Measurements from ENCODE around the gene TBX15. TPM values are rescaled to one million over a fixed set of nuclear protein-coding genes. Genes with fewer than 3 reads are reported as not detected.

The TBX15 gene
- total and polyA plus RNA-seq, 2 donors: 0.19 to 0.48 TPM

DNA sequence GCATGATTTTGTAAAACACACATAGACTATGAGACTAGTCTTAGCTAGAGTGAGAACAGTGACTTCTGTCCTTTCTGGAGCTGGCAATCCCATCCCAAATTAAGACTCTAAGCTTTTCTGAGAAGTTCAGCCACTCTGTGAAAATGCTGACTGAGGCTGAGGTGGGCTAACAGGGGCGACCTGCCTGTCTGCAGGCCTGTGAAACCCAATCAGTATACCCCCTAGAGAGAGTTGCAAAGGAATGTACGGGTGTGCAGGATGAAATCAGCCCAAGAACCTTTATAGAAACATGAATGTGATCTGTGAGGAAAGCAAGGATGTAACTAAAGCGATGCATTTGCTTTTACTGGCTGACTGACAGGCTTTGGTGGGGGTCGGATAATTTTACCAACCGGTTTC, 16.0 kb upstream of the TBX15 start:
- DNase-seq (ENCODE audit: low read depth in 6 of 9, low spot score in 9 of 9): no peak
- 27% methylated on average over 5 of the region's 5 CpGs for WGBS
- H3K27me3 ChIP-seq (ENCODE audit: control insufficient read depth in 2 of 2, insufficient read depth in 1 of 2, low read length in 1 of 2): peaks cover 78 to 100% of the 10 kb centered on the region in 2 donors
- no peak overlapping the region for H3K27ac ChIP-seq (ENCODE audit: low read depth in 1 of 2, low read length in 1 of 2)
- peaks cover 0 to 4% of the 10 kb centered on the region in 2 donors for H3K9me3 ChIP-seq (ENCODE audit: control insufficient read depth in 2 of 2, insufficient read depth in 1 of 2, low read length in 1 of 2)
- H3K4me3 ChIP-seq (ENCODE audit: low read length in 2 of 2): no peak overlapping the region
- peaks cover 0 to 11% of the 10 kb centered on the region in 2 donors for H3K4me1 ChIP-seq (ENCODE audit: control insufficient read depth in 2 of 2, insufficient read depth in 2 of 2, low read length in 2 of 2)
- no peaks in the 10 kb centered on the region for H3K36me3 ChIP-seq (ENCODE audit: control insufficient read depth in 2 of 2, insufficient read depth in 2 of 2, low read length in 1 of 2)

DNA sequence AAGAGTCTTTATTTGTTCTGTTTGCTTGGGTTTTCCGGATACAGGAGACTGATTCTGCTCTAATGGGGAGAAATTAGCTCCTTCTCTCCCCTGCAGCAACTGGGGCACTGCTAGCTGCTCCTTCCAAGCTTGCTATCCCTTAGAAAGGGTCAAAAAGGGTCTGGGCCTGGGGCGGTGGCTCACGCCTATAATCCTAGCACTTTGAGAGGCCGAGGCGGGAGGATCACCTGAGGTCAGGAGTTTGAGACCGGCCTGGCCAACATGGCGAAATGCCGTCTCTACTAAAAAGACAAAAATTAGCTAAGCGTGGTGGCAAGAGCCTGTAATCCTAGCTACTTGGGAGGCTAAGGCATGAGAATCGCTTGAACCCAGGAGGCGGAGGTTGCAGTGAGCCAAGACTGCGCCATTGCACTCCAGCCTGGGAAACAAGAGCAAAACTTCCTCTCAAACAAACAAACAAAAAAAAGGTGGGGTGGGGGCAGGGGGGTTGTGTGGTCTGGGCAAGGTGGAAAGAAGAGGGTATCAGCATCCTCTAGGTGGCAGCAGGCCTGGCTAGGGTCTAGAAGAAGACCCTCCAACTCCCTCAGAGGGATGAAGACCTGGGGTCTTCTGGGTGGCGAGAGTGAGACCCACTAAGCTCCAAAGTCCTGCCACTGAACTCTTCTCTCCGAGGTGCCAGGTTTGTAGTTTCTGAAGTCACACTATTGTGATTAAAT, 15.4 kb upstream of the TBX15 start:
- peaks cover 0 to 11% of the 10 kb centered on the region in 2 donors for H3K4me1 ChIP-seq (ENCODE audit: control insufficient read depth in 2 of 2, insufficient read depth in 2 of 2, low read length in 2 of 2)
- H3K4me3 ChIP-seq (ENCODE audit: low read length in 2 of 2): no peak overlapping the region
- H3K27me3 ChIP-seq (ENCODE audit: control insufficient read depth in 2 of 2, insufficient read depth in 1 of 2, low read length in 1 of 2): peaks cover 78 to 100% of the 10 kb centered on the region in 2 donors
- H3K9me3 ChIP-seq (ENCODE audit: control insufficient read depth in 2 of 2, insufficient read depth in 1 of 2, low read length in 1 of 2): peaks cover 0 to 4% of the 10 kb centered on the region in 2 donors
- H3K27ac ChIP-seq (ENCODE audit: low read depth in 1 of 2, low read length in 1 of 2): no peak overlapping the region
- H3K36me3 ChIP-seq (ENCODE audit: control insufficient read depth in 2 of 2, insufficient read depth in 2 of 2, low read length in 1 of 2): no peaks in the 10 kb centered on the region
- no peak for DNase-seq (ENCODE audit: low read depth in 6 of 9, low spot score in 9 of 9)
- 44% methylated on average over 14 of the region's 14 CpGs for WGBS

DNA sequence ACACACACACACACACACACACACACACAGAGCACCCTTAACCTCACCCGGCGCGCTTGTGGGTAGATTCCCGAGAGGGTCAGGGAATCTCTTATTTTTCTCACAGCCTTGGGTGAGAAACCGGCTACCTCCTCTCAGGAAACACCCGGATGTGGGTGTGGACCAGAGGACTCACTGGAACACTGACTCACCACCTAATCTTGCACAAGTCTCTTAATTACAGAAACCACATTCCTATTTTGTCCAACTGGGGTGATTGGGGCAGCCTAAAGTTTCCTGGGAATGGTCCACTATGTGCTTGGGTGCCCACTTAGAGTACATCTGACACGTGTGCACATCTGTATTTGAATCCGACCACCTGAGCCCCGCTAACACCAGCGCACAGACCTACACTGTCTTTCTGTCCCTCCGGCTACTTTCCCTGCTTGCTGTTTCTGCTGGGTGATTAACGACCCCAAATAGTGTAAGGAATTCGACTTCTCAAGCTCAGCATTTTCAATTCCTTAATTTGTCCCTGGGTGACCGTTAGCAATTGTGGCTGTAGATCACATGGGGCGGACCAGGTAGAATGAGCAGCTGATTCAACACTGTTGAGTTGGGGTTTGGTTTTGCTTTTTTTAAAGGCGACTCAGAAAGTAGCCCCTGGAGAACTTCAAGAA, 14.0 kb upstream of the TBX15 start:
- Histone ChIP-seq H3K27me3 (ENCODE audit: control insufficient read depth in 2 of 2, insufficient read depth in 1 of 2, low read length in 1 of 2) (peaks cover 72 to 100% of the 10 kb centered on the region in 2 donors), H3K9me3 (ENCODE audit: control insufficient read depth in 2 of 2, insufficient read depth in 1 of 2, low read length in 1 of 2) (no peaks in the 10 kb centered on the region), H3K36me3 (ENCODE audit: control insufficient read depth in 2 of 2, insufficient read depth in 2 of 2, low read length in 1 of 2) (no peaks in the 10 kb centered on the region), H3K4me1 (ENCODE audit: control insufficient read depth in 2 of 2, insufficient read depth in 2 of 2, low read length in 2 of 2) (peaks cover 0 to 6% of the 10 kb centered on the region in 2 donors), H3K27ac (ENCODE audit: low read depth in 1 of 2, low read length in 1 of 2) (no peak overlapping the region), H3K4me3 (ENCODE audit: low read length in 2 of 2) (no peak overlapping the region)
- DNase-seq (ENCODE audit: low read depth in 6 of 9, low spot score in 9 of 9): no peak
- WGBS: 12% methylated on average over 16 of the region's 16 CpGs

DNA sequence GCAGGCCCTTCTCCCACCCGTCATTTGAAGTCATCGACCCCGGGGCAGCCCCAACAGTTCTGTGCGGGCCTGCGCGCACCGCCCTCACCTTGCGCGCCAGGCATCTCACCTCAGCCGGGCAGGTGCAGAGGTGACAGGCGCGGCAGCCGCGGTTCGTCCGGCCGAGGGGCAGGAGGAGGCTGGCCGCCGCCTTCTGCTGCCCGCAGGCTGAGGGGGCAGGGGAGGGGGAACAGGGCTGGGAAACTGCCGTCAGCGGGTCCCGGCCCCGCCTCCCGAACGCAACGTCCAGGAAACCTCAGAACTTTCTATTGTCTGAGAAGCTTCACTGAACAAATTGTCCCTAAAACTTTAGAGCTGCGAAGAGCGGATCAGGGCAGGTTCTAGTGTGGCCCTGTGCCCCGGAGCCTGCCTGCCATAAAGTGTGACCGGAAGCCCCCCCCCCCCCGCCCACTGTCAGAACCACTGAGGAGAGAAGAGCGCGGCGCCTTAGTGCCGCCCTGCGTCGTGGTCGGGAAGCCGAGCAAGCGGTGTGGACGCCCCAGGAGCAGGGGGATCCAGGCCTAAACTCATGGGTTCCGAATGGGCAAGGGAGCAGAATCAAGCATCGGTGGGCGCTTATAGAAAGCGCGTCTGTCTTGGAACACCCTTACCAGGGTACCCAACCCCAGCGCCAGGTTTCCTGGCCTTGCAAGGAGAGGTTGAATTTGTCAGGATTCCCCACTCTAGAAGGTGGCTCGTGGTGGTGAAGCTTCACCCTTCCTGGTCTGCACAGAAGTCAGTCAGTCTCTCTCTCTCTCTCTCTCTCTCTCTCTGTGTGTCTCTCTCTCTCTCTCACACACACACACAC, 13.3 kb upstream of the TBX15 start:
- Histone ChIP-seq H3K36me3 (ENCODE audit: control insufficient read depth in 2 of 2, insufficient read depth in 2 of 2, low read length in 1 of 2) (no peaks in the 10 kb centered on the region), H3K4me3 (ENCODE audit: low read length in 2 of 2) (no peak overlapping the region), H3K27me3 (ENCODE audit: control insufficient read depth in 2 of 2, insufficient read depth in 1 of 2, low read length in 1 of 2) (peaks cover 68 to 100% of the 10 kb centered on the region in 2 donors), H3K27ac (ENCODE audit: low read depth in 1 of 2, low read length in 1 of 2) (no peak overlapping the region), H3K9me3 (ENCODE audit: control insufficient read depth in 2 of 2, insufficient read depth in 1 of 2, low read length in 1 of 2) (no peaks in the 10 kb centered on the region), H3K4me1 (ENCODE audit: control insufficient read depth in 2 of 2, insufficient read depth in 2 of 2, low read length in 2 of 2) (peaks cover 0 to 6% of the 10 kb centered on the region in 2 donors)
- 6% methylated on average over 49 of the region's 49 CpGs for WGBS
- DNase-seq (ENCODE audit: low read depth in 6 of 9, low spot score in 9 of 9): no peak

DNA sequence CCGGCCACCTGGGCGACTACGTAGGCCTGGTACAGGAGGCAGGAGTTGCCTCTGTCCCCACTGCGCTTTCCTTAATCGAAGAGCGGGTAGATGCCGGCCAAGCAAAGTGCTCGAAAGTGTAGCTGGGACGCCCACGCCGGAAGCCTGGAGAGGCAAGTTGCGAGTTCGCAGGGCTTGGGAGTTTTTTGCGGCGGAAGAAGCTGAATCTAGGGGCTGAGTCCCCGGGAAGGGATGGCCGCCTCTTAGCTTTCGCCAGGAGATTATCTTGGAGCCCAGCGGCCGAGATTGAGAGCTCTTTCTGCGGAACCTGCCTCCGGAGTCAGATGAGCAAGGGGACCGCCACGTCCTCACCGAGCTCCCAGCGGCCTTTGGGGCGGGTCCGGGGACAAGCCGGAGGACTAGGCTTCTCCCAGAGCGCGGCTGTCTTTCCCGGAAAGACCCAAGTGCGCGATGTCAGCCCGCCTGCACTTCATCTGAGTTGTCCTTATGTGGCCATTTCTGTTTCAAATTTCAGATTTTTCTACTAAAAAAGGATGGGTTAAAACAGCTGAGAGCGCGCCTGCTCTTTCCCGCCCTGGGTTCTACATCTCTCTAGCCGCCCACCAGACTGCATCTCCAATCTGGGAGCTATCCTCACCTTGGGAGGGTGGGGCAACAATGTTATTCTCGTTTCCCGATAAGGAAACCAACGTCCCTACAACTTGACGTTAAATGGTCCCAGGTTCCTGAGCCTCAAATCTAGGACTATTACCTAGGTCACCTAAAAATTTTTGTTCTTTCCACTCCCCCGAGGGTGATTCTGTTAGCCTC, 12.4 kb upstream of the TBX15 start:
- no peak overlapping the region for H3K4me3 ChIP-seq (ENCODE audit: low read length in 2 of 2)
- H3K9me3 ChIP-seq (ENCODE audit: control insufficient read depth in 2 of 2, insufficient read depth in 1 of 2, low read length in 1 of 2): no peaks in the 10 kb centered on the region
- H3K4me1 ChIP-seq (ENCODE audit: control insufficient read depth in 2 of 2, insufficient read depth in 2 of 2, low read length in 2 of 2): peaks cover 0 to 6% of the 10 kb centered on the region in 2 donors
- H3K27me3 ChIP-seq (ENCODE audit: control insufficient read depth in 2 of 2, insufficient read depth in 1 of 2, low read length in 1 of 2): peaks cover 69 to 100% of the 10 kb centered on the region in 2 donors
- 6% methylated on average over 44 of the region's 44 CpGs for WGBS
- no peaks in the 10 kb centered on the region for H3K36me3 ChIP-seq (ENCODE audit: control insufficient read depth in 2 of 2, insufficient read depth in 2 of 2, low read length in 1 of 2)
- no peak for DNase-seq (ENCODE audit: low read depth in 6 of 9, low spot score in 9 of 9)
- H3K27ac ChIP-seq (ENCODE audit: low read depth in 1 of 2, low read length in 1 of 2): no peak overlapping the region

DNA sequence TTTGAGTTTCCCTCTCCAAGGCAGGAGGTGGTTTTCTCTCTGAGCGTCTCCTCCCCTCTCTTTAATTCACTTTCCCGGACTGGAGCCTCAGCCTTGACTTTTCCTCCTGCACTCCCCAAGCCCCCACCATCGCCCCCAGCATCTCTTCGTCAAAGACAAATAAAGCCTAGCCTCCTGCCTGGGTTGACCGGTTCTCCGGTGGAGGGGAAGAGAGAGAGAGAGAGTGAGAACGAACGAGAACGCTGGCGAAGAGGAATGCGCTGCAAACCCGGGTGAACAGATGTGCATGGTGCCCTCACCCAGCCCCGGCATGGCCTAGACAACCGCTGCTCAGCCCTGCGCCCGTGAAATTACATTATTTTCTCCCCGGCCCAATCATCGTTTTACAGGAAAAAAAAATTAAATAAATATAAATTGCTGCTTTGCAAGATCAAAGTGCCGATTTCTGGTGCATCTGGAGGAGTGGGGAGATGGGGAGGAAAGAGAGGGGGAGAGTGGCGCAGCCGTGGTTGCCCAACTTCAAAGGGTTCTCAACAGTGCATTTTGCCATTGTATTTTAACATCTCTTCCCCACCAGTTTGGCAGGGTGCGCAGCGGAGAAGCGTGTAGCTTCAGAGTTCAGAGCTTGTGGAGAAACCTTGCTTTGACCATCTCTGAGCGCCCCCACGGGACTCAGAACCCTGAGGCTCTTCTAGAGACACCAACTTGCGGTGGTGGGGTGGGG, 11.4 kb upstream of the TBX15 start:
- Histone ChIP-seq H3K36me3 (ENCODE audit: control insufficient read depth in 2 of 2, insufficient read depth in 2 of 2, low read length in 1 of 2) (no peaks in the 10 kb centered on the region), H3K4me3 (ENCODE audit: low read length in 2 of 2) (no peak overlapping the region), H3K27me3 (ENCODE audit: control insufficient read depth in 2 of 2, insufficient read depth in 1 of 2, low read length in 1 of 2) (peaks cover 72 to 100% of the 10 kb centered on the region in 2 donors), H3K4me1 (ENCODE audit: control insufficient read depth in 2 of 2, insufficient read depth in 2 of 2, low read length in 2 of 2) (peaks cover 0 to 6% of the 10 kb centered on the region in 2 donors), H3K27ac (ENCODE audit: low read depth in 1 of 2, low read length in 1 of 2) (no peak overlapping the region), H3K9me3 (ENCODE audit: control insufficient read depth in 2 of 2, insufficient read depth in 1 of 2, low read length in 1 of 2) (no peaks in the 10 kb centered on the region)
- WGBS: 6% methylated on average over 27 of the region's 27 CpGs
- DNase-seq (ENCODE audit: low read depth in 6 of 9, low spot score in 9 of 9): no peak

DNA sequence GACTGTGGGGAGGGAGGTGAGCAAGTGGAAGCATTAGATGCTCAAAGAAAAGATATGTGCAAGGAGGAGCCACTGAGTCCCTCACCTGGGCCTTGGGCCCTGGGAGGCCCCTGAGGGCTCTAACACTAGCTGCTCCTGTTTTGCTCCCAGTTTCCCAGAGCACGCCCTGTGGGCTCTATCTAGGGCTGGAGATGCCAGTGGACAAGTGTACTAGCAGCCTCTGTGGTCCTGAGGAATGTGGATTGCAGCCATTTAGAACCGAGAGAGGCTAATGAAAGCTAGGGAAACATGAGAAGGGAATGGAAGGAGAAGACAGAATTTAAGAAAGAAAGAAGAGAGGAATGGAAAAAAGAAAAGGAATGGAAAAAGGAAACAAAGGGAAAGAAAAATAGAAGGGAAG, 10.0 kb upstream of the TBX15 start:
- no peak overlapping the region for H3K27ac ChIP-seq (ENCODE audit: low read depth in 1 of 2, low read length in 1 of 2)
- DNase-seq (ENCODE audit: low read depth in 6 of 9, low spot score in 9 of 9): no peak
- no peak overlapping the region for H3K4me3 ChIP-seq (ENCODE audit: low read length in 2 of 2)
- 38% methylated on average over 2 of the region's 2 CpGs for WGBS
- peaks cover 0 to 3% of the 10 kb centered on the region in 2 donors for H3K9me3 ChIP-seq (ENCODE audit: control insufficient read depth in 2 of 2, insufficient read depth in 1 of 2, low read length in 1 of 2)
- H3K36me3 ChIP-seq (ENCODE audit: control insufficient read depth in 2 of 2, insufficient read depth in 2 of 2, low read length in 1 of 2): no peaks in the 10 kb centered on the region
- H3K27me3 ChIP-seq (ENCODE audit: control insufficient read depth in 2 of 2, insufficient read depth in 1 of 2, low read length in 1 of 2): peaks cover 80 to 100% of the 10 kb centered on the region in 2 donors
- H3K4me1 ChIP-seq (ENCODE audit: control insufficient read depth in 2 of 2, insufficient read depth in 2 of 2, low read length in 2 of 2): peaks cover 0 to 6% of the 10 kb centered on the region in 2 donors

DNA sequence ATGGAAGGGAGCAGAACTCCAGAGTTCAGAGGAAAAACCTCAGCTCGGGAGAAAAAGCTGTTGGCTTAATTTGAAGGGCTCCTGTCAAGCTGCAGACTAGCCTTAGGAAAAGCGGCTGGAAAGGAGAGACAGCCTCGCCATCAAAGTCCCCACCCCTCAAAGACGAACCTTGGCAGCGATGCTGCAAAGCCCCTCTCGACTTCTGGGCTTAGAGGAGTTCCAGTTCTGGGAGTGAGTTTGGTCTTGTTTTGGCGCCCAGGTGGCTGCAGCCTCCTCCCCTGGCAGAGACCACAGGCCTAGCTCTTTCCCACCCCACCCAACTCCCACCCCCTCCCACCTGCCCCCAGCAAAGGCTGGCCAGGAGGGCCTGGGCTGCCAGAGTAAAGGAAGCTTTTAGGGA, 9.1 kb upstream of the TBX15 start:
- H3K36me3 ChIP-seq (ENCODE audit: control insufficient read depth in 2 of 2, insufficient read depth in 2 of 2, low read length in 1 of 2): no peaks in the 10 kb centered on the region
- no peak overlapping the region for H3K4me3 ChIP-seq (ENCODE audit: low read length in 2 of 2)
- 13% methylated on average over 7 of the region's 7 CpGs for WGBS
- H3K27ac ChIP-seq (ENCODE audit: low read depth in 1 of 2, low read length in 1 of 2): no peak overlapping the region
- DNase-seq (ENCODE audit: low read depth in 6 of 9, low spot score in 9 of 9): no peak
- peaks cover 0 to 3% of the 10 kb centered on the region in 2 donors for H3K9me3 ChIP-seq (ENCODE audit: control insufficient read depth in 2 of 2, insufficient read depth in 1 of 2, low read length in 1 of 2)
- peaks cover 0 to 6% of the 10 kb centered on the region in 2 donors for H3K4me1 ChIP-seq (ENCODE audit: control insufficient read depth in 2 of 2, insufficient read depth in 2 of 2, low read length in 2 of 2)
- peaks cover 83 to 100% of the 10 kb centered on the region in 2 donors for H3K27me3 ChIP-seq (ENCODE audit: control insufficient read depth in 2 of 2, insufficient read depth in 1 of 2, low read length in 1 of 2)

All from thymus (tissue), 11 donors.